Fibroblast of villous mesenchyme (primary cell): ENCODE measurements around the gene ARMC5. TPM values are rescaled to one million over a fixed set of nuclear protein-coding genes. Genes with fewer than 3 reads are reported as not detected.
A peak's percentile ranks its signal among the peaks of the same experiment; 100 is the strongest.

Experiments
- DNase-seq: peaks from one replicate; pipeline ENCODE4 v3.0.0-alpha.2; 2010; ENCODE audit warnings: low read depth
- H3K4me3 ChIP-seq: 2 replicates; pipeline ENCODE4 v1.5.1; 2011; ENCODE audit warnings: low read depth, mild to moderate bottlenecking, low read length
- total RNA-seq: library from RNA; depleted of rRNA; stranded (reverse); fragments of >200 nt; gene quantifications from 2 replicates; pipeline ENCODE4 v1.2.3, GENCODE V29; 2012
- TF ChIP-seq, protein P1 (sequence below): IDR thresholded peaks from 2 replicates; pipeline ENCODE4 v1.5.1; 2012; ENCODE audit warnings: low read depth, mild to moderate bottlenecking, low read length; ENCODE audit not compliant: insufficient read depth

The ARMC5 gene
- total RNA-seq, 1 donor, result 8.6 TPM

DNA sequence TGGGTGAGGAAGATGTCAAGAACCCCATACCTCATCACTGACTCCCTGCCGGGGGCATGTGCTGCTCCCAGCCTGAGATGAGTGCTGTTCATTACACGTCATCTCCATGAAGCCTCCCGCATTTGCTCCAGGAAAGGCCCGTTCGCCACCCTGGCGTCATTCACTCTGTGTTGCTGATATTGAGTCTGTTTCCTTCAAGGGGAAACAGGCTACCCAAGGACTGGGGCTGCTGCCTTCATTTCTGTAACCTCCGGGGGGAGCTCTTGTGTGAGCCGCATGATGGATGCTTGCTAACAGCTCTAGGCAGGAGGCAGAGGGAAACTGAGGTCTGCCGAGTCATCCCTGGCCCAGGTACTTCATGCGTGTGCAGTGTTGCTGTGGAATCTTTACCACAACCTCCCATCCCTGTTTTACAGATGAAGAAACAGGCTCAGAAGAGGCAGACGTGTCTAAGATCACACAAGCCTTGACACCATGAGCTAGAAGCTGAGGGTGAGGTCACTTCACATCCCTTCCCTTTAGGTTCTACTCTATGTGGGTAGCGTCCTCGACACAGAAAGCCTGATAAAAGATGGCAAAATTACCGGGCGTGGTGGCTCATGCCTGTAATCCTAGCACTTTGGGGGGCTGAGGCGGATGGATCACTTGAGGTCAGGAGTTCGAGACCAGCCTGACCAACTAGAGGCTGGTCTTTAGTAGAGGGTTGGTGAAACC lies 3.5 kb upstream of the ARMC5 start:
- H3K4me3 ChIP-seq, result no peak overlapping the region
- TF ChIP-seq, protein P1, sequence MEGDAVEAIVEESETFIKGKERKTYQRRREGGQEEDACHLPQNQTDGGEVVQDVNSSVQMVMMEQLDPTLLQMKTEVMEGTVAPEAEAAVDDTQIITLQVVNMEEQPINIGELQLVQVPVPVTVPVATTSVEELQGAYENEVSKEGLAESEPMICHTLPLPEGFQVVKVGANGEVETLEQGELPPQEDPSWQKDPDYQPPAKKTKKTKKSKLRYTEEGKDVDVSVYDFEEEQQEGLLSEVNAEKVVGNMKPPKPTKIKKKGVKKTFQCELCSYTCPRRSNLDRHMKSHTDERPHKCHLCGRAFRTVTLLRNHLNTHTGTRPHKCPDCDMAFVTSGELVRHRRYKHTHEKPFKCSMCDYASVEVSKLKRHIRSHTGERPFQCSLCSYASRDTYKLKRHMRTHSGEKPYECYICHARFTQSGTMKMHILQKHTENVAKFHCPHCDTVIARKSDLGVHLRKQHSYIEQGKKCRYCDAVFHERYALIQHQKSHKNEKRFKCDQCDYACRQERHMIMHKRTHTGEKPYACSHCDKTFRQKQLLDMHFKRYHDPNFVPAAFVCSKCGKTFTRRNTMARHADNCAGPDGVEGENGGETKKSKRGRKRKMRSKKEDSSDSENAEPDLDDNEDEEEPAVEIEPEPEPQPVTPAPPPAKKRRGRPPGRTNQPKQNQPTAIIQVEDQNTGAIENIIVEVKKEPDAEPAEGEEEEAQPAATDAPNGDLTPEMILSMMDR, result peak; percentile 46
- no peak for DNase-seq

DNA sequence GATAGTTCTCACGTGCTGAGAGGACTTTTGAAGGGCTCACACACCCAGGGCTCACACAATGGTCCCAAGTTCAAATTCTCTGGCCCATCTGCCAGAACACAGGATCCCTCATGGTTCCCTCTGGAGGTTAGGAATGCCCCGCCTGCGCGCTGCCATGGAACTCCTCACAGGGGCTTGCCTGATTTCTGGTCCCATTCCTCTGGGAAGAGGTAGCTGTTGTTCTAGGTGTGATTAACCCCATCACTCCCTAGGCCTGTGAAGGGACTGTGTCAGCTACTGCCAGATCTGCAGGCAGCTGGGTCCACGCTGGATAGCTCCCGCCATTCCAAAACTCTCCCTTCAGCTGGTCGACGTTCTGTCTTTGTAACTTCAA lies 2.3 kb upstream of the ARMC5 start:
- TF ChIP-seq, protein P1, result no peak

DNA sequence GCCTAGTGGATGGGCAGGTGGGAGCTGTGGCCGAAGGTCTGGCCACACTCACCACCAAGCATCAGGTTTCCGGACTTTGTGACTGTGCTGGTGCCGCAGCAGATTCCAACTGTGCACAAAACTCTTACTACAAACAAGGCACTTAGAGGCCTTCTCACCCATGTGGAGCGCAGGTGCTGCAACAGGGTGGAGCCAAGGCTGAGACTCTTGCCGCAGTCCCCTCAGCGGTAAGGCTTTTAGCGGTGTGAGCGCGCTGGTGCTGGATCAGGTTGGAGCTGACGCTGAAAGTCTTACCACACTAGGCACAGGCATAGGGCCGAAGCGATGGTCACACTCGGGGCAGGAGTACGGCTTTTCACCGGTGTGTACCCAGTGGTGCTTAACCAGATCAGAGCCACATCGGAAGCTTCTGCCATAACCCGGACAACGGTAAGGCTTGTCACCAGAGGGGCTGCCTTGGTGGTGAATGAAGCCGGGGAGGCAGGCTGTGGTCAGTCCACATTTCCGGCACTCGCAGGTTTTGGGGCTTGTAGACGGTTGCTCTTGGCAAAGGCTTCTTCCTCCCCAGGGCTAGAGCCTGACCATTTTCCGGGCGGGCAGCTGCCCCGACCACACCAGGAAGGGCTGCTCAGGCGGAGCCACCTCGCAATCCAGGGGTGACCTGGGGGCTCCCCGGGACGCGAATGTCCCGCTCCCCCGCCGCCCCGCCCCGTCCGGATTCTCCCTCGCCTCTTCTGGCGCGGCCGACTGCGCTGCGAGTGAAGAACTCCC lies 1.0 kb upstream of the ARMC5 start:
- DNase-seq, result peak; percentile 60

More for the DNA sequence above, 2.3 kb upstream of the ARMC5 start:
- H3K4me3 ChIP-seq, result no peak overlapping the region
- DNase-seq, result no peak

DNA sequence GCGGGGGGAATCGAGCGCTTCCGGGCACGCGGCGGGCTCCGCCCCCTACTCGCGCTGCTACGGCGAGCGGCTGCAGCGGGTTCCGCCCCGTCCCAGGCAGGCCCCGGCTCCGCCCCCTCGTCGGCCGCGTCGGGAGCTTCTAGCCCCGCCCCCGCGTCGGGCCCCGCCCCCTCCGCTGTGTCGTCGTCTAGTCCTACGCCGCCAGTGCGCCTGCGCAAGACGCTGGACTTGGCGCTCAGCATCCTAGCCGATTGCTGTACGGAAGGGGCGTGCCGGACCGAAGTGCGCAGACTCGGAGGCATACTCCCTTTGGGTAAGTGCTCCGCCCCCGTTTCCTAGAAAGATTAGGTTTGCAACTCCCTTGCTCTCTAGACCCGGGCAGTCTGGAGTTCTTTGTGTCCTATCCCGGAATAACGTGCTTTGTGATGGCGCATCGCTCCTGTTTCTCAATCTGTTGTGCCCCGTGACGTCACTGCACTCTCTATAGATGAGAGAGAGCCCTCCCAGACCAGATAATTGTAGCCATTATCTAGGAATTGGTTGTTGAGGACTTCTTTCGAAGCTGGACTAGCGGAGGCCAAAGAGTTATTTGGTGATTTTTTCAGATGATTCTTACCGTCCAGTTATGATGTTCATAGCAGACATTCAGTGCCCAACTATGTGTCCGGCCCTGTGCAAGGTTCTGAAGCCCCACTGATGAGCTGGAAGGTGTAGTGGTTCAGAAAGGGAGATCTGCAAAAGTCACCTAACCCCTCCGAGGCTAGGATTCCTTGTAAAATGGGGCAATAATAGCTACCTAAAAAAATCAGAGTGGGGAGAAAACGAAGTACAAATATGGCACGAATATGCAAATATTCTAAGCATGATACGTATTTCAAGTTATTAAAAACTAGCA lies 633 bp downstream of the ARMC5 start:
- DNase-seq, result peak; percentile 100
- H3K4me3 ChIP-seq, result peak overlapping the region; percentile 78
- TF ChIP-seq, protein P1, result no peak

More for the DNA sequence above, 1.0 kb upstream of the ARMC5 start:
- H3K4me3 ChIP-seq, result peak overlapping the region; percentile 78
- TF ChIP-seq, protein P1, result peak; percentile 21

DNA sequence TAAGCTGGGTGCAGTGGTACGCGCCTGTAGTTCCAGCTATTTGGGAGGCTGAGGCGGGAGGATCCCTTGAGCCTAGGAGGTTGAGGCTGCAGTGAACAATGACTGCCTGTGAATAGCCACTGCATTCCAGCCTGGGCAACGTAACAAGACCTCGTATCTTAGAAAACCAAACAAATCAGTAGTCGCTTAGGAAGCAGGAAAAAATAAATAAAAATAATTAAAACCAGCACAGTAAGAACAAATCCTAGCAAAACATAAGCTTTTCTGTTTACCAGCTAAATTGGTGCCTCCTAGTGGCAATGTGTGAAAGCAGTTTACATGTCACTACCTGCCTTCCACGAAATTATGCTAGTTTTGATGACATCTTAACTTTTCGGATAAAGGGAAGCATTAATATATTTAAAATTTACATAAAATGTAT lies 1.3 kb downstream of the ARMC5 start:
- TF ChIP-seq, protein P1, result peak; percentile 70
- H3K4me3 ChIP-seq, result peak overlapping the region; percentile 62
- peak; percentile 75 for DNase-seq

DNA sequence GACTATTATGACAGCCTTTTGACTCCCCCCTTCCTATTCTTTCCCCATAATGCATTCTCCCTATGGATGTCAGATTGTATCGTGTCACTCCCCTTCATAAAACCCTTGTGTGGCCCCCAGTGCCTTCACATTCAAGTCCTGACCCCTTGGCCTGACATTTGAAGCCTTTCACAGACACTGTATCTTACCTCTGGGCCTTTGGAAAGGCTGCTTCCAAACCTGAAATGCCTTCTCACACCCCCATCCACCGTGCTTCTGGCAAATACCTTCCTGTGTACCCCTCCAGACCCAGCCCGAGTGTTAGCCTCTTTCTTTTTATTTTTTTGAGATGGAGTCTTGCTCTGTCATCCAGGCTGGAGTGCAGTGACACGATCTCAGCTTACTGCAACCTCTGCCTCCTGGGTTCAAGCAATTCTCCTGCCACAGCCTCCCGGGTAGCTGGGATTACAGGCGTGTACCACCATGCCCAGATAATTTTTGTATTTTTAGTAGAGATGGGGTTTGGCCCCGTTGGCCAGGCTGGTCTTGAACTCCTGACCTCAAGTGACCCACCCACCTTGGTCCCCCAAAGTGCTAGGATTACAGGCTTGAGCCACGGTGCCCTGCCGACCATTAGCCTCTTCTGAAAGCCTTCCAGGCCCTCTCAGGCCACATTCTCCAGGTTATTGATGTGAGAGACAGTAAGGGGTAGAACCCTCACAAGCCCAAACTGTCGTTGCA lies 2.1 kb downstream of the ARMC5 start:
- H3K4me3 ChIP-seq, result no peak overlapping the region
- TF ChIP-seq, protein P1, result no peak
- DNase-seq, result no peak
